ENCODE measurements around the gene NKIRAS2. TPM values are rescaled to one million over a fixed set of nuclear protein-coding genes. Genes with fewer than 3 reads are reported as not detected.
A peak's percentile ranks its signal among the peaks of the same experiment; 100 is the strongest.

NKIRAS2 gene
- polyA plus RNA-seq, 1 of the 3 experiments (the other 2 are of a cell fraction): 91.8 TPM

DNA sequence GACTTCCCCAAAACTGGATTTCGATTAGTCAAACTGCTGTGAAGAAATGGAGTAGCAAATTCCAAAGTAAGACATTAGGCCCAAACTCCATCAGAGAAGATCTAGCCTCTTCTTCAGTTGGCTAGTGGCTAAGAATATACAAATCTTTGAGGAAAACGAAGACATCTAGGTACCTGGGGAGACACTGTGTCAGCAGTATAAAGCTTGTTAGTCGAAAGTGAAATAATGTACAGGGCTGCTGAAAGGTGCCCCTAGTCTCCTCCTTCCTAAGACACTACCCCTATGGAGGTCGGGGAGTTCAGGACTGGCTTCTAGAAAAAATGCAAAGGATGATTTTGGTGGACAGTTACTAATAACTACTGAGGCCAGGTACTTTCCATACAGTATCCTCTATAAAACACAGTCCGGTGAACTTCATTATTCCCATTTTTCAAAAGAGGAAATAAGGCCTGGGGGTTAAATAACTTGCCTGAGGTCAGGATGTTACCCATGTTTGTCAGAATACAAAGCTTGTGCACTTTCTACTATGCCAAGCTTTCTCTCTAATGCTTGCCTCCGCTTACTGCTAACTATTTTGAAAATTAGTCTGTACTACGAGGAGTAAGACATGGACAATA lies 17.6 kb upstream of the NKIRAS2 start:
- H3K36me3 ChIP-seq (replicated peaks in 1 of 2; ENCODE audit: control insufficient read depth in 1 of 2, insufficient read depth in 2 of 2, low read length in 1 of 2): peaks cover 32 to 39% of the 10 kb centered on the region in 2 experiments
- H3K27me3 ChIP-seq (ENCODE audit: insufficient read depth): no peaks in the 10 kb centered on the region
- POLR2A ChIA-PET: no interaction called here
- H3F3A ChIP-seq (replicated peaks; ENCODE audit: insufficient read depth): no peaks in the 10 kb centered on the region
- H4K20me1 ChIP-seq (ENCODE audit: insufficient read depth): peaks cover 54% of the 10 kb centered on the region
- CTCF ChIA-PET: interaction anchor here (0.8 to 1.4 kb wide), 4 partner anchors 11 to 43 kb away, joined by 3 to 4 read pairs (median 4); no protein-coding TSS in a partner anchor
- 80% methylated on average over 7 of the region's 7 CpGs for WGBS (ENCODE audit: low lambda C conversion rate)
- peaks cover 6 to 8% of the 10 kb centered on the region in 2 experiments; a peak in 2 of 4 replicates for H3K4me1 ChIP-seq (ENCODE audit: control insufficient read depth in 1 of 2, insufficient read depth in 2 of 2, low read depth in 1 of 2, low read length in 1 of 2)
- no peak overlapping the region for H3K4me3 ChIP-seq (ENCODE audit: low read depth in 2 of 2, low read length in 1 of 2)
- H3K79me2 ChIP-seq (ENCODE audit: insufficient read depth): peaks cover 73% of the 10 kb centered on the region
- H3K9me2 ChIP-seq: no peaks in the 10 kb centered on the region
- H3K27ac ChIP-seq (ENCODE audit: low read depth in 2 of 2, low read length in 1 of 2): peak overlapping the region in 1 of 2 experiments; percentile 9; a peak in 2 of 4 replicates
- no peak overlapping the region; the same call in 1 of the 2 replicates for H3K9ac ChIP-seq
- DNase-seq: no peak
- TF ChIP-seq, protein P1, sequence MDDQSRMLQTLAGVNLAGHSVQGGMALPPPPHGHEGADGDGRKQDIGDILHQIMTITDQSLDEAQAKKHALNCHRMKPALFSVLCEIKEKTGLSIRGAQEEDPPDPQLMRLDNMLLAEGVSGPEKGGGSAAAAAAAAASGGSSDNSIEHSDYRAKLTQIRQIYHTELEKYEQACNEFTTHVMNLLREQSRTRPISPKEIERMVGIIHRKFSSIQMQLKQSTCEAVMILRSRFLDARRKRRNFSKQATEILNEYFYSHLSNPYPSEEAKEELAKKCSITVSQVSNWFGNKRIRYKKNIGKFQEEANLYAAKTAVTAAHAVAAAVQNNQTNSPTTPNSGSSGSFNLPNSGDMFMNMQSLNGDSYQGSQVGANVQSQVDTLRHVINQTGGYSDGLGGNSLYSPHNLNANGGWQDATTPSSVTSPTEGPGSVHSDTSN (IDR thresholded peaks at IDR 0.05): no peak
- TF ChIP-seq MEF2A (IDR thresholded peaks at IDR 0.05; ENCODE audit: borderline replicate concordance, low read depth) (no peak), RFX5 (IDR thresholded peaks at IDR 0.05; ENCODE audit: low read length) (no peak), TEAD4 (IDR thresholded peaks at IDR 0.05; ENCODE audit: borderline replicate concordance, insufficient read depth) (no peak), GABPA (IDR thresholded peaks at IDR 0.05; ENCODE audit: low read depth) (no peak), FOXJ3 (CRISPR knock-in tag; IDR thresholded peaks at IDR 0.05) (no peak), CHD2 (IDR thresholded peaks at IDR 0.05; ENCODE audit: low read length, partially characterized antibody) (no peak), RXRA (IDR thresholded peaks at IDR 0.05; ENCODE audit: borderline replicate concordance, low read depth) (no peak), JUND (IDR thresholded peaks at IDR 0.05) (no peak), TCF12 (IDR thresholded peaks at IDR 0.05) (no peak), NFIC (IDR thresholded peaks at IDR 0.05; ENCODE audit: borderline replicate concordance) (no peak), GATA2 (CRISPR knock-in tag; IDR thresholded peaks at IDR 0.05) (no peak), FOXM1 (IDR thresholded peaks at IDR 0.05; ENCODE audit: low read depth) (no peak), MXI1 (IDR thresholded peaks at IDR 0.05; ENCODE audit: low read depth, low read length) (no peak)
- TF ChIP-seq, protein P2, sequence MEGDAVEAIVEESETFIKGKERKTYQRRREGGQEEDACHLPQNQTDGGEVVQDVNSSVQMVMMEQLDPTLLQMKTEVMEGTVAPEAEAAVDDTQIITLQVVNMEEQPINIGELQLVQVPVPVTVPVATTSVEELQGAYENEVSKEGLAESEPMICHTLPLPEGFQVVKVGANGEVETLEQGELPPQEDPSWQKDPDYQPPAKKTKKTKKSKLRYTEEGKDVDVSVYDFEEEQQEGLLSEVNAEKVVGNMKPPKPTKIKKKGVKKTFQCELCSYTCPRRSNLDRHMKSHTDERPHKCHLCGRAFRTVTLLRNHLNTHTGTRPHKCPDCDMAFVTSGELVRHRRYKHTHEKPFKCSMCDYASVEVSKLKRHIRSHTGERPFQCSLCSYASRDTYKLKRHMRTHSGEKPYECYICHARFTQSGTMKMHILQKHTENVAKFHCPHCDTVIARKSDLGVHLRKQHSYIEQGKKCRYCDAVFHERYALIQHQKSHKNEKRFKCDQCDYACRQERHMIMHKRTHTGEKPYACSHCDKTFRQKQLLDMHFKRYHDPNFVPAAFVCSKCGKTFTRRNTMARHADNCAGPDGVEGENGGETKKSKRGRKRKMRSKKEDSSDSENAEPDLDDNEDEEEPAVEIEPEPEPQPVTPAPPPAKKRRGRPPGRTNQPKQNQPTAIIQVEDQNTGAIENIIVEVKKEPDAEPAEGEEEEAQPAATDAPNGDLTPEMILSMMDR (IDR thresholded peaks at IDR 0.05): no peak
- TF ChIP-seq, protein P3, sequence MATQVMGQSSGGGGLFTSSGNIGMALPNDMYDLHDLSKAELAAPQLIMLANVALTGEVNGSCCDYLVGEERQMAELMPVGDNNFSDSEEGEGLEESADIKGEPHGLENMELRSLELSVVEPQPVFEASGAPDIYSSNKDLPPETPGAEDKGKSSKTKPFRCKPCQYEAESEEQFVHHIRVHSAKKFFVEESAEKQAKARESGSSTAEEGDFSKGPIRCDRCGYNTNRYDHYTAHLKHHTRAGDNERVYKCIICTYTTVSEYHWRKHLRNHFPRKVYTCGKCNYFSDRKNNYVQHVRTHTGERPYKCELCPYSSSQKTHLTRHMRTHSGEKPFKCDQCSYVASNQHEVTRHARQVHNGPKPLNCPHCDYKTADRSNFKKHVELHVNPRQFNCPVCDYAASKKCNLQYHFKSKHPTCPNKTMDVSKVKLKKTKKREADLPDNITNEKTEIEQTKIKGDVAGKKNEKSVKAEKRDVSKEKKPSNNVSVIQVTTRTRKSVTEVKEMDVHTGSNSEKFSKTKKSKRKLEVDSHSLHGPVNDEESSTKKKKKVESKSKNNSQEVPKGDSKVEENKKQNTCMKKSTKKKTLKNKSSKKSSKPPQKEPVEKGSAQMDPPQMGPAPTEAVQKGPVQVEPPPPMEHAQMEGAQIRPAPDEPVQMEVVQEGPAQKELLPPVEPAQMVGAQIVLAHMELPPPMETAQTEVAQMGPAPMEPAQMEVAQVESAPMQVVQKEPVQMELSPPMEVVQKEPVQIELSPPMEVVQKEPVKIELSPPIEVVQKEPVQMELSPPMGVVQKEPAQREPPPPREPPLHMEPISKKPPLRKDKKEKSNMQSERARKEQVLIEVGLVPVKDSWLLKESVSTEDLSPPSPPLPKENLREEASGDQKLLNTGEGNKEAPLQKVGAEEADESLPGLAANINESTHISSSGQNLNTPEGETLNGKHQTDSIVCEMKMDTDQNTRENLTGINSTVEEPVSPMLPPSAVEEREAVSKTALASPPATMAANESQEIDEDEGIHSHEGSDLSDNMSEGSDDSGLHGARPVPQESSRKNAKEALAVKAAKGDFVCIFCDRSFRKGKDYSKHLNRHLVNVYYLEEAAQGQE (IDR thresholded peaks at IDR 0.05; ENCODE audit: low read depth, low read length): no peak
- TF ChIP-seq, protein P4, sequence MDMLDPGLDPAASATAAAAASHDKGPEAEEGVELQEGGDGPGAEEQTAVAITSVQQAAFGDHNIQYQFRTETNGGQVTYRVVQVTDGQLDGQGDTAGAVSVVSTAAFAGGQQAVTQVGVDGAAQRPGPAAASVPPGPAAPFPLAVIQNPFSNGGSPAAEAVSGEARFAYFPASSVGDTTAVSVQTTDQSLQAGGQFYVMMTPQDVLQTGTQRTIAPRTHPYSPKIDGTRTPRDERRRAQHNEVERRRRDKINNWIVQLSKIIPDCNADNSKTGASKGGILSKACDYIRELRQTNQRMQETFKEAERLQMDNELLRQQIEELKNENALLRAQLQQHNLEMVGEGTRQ (IDR thresholded peaks at IDR 0.05; ENCODE audit: borderline replicate concordance, low read depth, low read length): no peak
- TF ChIP-seq, protein P5, sequence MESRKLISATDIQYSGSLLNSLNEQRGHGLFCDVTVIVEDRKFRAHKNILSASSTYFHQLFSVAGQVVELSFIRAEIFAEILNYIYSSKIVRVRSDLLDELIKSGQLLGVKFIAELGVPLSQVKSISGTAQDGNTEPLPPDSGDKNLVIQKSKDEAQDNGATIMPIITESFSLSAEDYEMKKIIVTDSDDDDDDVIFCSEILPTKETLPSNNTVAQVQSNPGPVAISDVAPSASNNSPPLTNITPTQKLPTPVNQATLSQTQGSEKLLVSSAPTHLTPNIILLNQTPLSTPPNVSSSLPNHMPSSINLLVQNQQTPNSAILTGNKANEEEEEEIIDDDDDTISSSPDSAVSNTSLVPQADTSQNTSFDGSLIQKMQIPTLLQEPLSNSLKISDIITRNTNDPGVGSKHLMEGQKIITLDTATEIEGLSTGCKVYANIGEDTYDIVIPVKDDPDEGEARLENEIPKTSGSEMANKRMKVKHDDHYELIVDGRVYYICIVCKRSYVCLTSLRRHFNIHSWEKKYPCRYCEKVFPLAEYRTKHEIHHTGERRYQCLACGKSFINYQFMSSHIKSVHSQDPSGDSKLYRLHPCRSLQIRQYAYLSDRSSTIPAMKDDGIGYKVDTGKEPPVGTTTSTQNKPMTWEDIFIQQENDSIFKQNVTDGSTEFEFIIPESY (IDR thresholded peaks at IDR 0.05; ENCODE audit: borderline replicate concordance, low read depth): no peak
- TF ChIP-seq, protein P6, sequence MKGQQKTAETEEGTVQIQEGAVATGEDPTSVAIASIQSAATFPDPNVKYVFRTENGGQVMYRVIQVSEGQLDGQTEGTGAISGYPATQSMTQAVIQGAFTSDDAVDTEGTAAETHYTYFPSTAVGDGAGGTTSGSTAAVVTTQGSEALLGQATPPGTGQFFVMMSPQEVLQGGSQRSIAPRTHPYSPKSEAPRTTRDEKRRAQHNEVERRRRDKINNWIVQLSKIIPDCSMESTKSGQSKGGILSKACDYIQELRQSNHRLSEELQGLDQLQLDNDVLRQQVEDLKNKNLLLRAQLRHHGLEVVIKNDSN (IDR thresholded peaks at IDR 0.05; ENCODE audit: borderline replicate concordance, low read depth): no peak
- no peaks in the 10 kb centered on the region for H3K9me3 ChIP-seq
- H3K4me2 ChIP-seq: no peak overlapping the region
- H2AFZ ChIP-seq (ENCODE audit: low read depth): no peak overlapping the region

All from SK-N-SH (cell line).